HepG2 (cell line): Measurements from ENCODE around the gene PLD1. TPM values are rescaled to one million over a fixed set of nuclear protein-coding genes. Genes with fewer than 3 reads are reported as not detected.
A peak's percentile ranks its signal among the peaks of the same experiment; 100 is the strongest.

Source experiments
- BRF2 ChIP-seq: sonication (generic); formaldehyde crosslinking; IDR thresholded peaks from 2 replicates; pipeline ENCODE4 v1.8.1; 2022; ENCODE audit warnings: mild to moderate bottlenecking, missing genetic modification reagents
- CCAR2 ChIP-seq: fragments of 200-400 bp; formaldehyde crosslinking; optimal IDR thresholded peaks from 2 replicates; pipeline ENCODE3; 2018; ENCODE audit warnings: low read depth, mild to moderate bottlenecking, low read length, moderate library complexity
- DMAP1 ChIP-seq: IDR thresholded peaks from 2 replicates; pipeline ENCODE4 v1.6.1; 2016
- HIVEP1 ChIP-seq: sonication (generic); formaldehyde crosslinking; IDR thresholded peaks from 2 replicates; pipeline ENCODE4 v1.4.0; 2020; ENCODE audit warnings: mild to moderate bottlenecking, missing genetic modification reagents
- HMGA1 ChIP-seq: sonication (generic); formaldehyde crosslinking; conservative IDR thresholded peaks from 2 replicates; pipeline ENCODE4 v1.4.0; 2020; ENCODE audit warnings: missing genetic modification reagents
- MAFK ChIP-seq, 2 experiments: IDR thresholded peaks in 1 of 2; conservative IDR thresholded peaks in 1 of 2; 2 replicates each; pipeline ENCODE4 v1.6.1; 2011; ENCODE audit warnings: improper control_type of control experiment in 2 of 2, low read length in 2 of 2
- NBN ChIP-seq: fragments of 450-650 bp; conservative IDR thresholded peaks from 2 replicates; pipeline ENCODE4 v1.6.1; 2017
- NKX3-1 ChIP-seq: sonication (generic); formaldehyde crosslinking; IDR thresholded peaks from 2 replicates; pipeline ENCODE4 v1.5.0; 2020; ENCODE audit warnings: missing genetic modification reagents
- PAXIP1 ChIP-seq: sonication (generic); formaldehyde crosslinking; conservative IDR thresholded peaks from 2 replicates; pipeline ENCODE4 v1.4.0; 2020; ENCODE audit warnings: mild to moderate bottlenecking, missing genetic modification reagents, moderate library complexity
- RFX5 ChIP-seq: IDR thresholded peaks from 2 replicates; pipeline ENCODE4 v1.6.1; 2011; ENCODE audit warnings: low read depth, low read length, improper control_type of control experiment
- RNF219 ChIP-seq: sonication (generic); formaldehyde crosslinking; IDR thresholded peaks from 2 replicates; pipeline ENCODE4 v1.5.0; 2020; ENCODE audit warnings: mild to moderate bottlenecking, missing genetic modification reagents
- TOE1 ChIP-seq: sonication (generic); formaldehyde crosslinking; IDR thresholded peaks from 2 replicates; pipeline ENCODE4 v1.4.0; 2020; ENCODE audit warnings: mild to moderate bottlenecking, missing genetic modification reagents
- ZFP1 ChIP-seq: IDR thresholded peaks from 2 replicates; pipeline ENCODE4 v1.6.1; 2016
- ZFP36 ChIP-seq: fragments of 150-350 bp; IDR thresholded peaks from 2 replicates; pipeline ENCODE4 v1.6.1; 2018; ENCODE audit warnings: borderline replicate concordance, low read length, low read depth; ENCODE audit not compliant: partially characterized antibody
- ZFP82 ChIP-seq: sonication (generic); formaldehyde crosslinking; IDR thresholded peaks from 2 replicates; pipeline ENCODE4 v1.5.1; 2020; ENCODE audit warnings: mild to moderate bottlenecking, missing genetic modification reagents, borderline replicate concordance
- ZNF282 ChIP-seq: fragments of 450-650 bp; IDR thresholded peaks from 2 replicates; pipeline ENCODE4 v1.6.1; 2018; ENCODE audit not compliant: partially characterized antibody
- ZNF33B ChIP-seq: sonication (generic); formaldehyde crosslinking; IDR thresholded peaks from 2 replicates; pipeline ENCODE4 v1.5.1; 2020; ENCODE audit warnings: mild to moderate bottlenecking, missing genetic modification reagents
- ZNF367 ChIP-seq: sonication (generic); formaldehyde crosslinking; IDR thresholded peaks from 2 replicates; pipeline ENCODE4 v1.4.0; 2020; ENCODE audit warnings: missing genetic modification reagents, borderline replicate concordance
- ZNF382 ChIP-seq: sonication (generic); formaldehyde crosslinking; IDR thresholded peaks from 2 replicates; pipeline ENCODE4 v1.5.0; 2020; ENCODE audit warnings: missing genetic modification reagents, mild to moderate bottlenecking, borderline replicate concordance
- ZNF484 ChIP-seq: sonication (generic); formaldehyde crosslinking; IDR thresholded peaks from 2 replicates; pipeline ENCODE4 v1.5.1; 2020; ENCODE audit warnings: mild to moderate bottlenecking, low read depth, missing genetic modification reagents, borderline replicate concordance
- ZNF605 ChIP-seq: sonication (generic); formaldehyde crosslinking; IDR thresholded peaks from 2 replicates; pipeline ENCODE4 v1.8.0; 2022; ENCODE audit warnings: mild to moderate bottlenecking, missing genetic modification reagents
- ZNF652 ChIP-seq: IDR thresholded peaks from 2 replicates; pipeline ENCODE4 v1.6.1; 2016; ENCODE audit warnings: low read depth, borderline replicate concordance
- ZNF782 ChIP-seq: sonication (generic); formaldehyde crosslinking; IDR thresholded peaks from 2 replicates; pipeline ENCODE4 v1.4.0; 2020; ENCODE audit warnings: missing genetic modification reagents, mild to moderate bottlenecking, borderline replicate concordance
- polyA plus RNA-seq, 8 experiments: library from polyadenylated mRNA; depleted of rRNA in 3 of 8; stranded (reverse) in 7 of 8; unstranded in 1 of 8; fragments of >200 nt; fragmentation: Illumina TruSeq in 4 of 8; extraction: Trizol in 4 of 8; gene quantifications; 2 replicates each; pipeline versions ENCODE4 v1.2.1 to v1.2.3, GENCODE V29; 2011 to 2016; ENCODE audit warnings: low read depth in 4 of 8, missing spikeins in 1 of 8, mixed read lengths in 1 of 8; ENCODE audit not compliant: insufficient read depth in 1 of 8
- total RNA-seq, 5 experiments: library from RNA; depleted of rRNA; stranded (reverse); fragments of >200 nt; fragmentation: Illumina TruSeq; extraction: Trizol; gene quantifications; 2 replicates each; pipeline ENCODE4 v1.2.3, GENCODE V29; 2016; ENCODE audit warnings: low read depth in 1 of 5
- TF ChIP-seq, protein P1 (sequence below): sonication (generic); formaldehyde crosslinking; conservative IDR thresholded peaks from 2 replicates; pipeline ENCODE4 v1.4.0; 2020; ENCODE audit warnings: missing genetic modification reagents

PLD1 gene
- total and polyA plus RNA-seq, 2 of the 13 experiments (the other 11 are each of a cell fraction or from before 2014, with no cell fraction given), result 27.1 to 59.4 TPM

DNA sequence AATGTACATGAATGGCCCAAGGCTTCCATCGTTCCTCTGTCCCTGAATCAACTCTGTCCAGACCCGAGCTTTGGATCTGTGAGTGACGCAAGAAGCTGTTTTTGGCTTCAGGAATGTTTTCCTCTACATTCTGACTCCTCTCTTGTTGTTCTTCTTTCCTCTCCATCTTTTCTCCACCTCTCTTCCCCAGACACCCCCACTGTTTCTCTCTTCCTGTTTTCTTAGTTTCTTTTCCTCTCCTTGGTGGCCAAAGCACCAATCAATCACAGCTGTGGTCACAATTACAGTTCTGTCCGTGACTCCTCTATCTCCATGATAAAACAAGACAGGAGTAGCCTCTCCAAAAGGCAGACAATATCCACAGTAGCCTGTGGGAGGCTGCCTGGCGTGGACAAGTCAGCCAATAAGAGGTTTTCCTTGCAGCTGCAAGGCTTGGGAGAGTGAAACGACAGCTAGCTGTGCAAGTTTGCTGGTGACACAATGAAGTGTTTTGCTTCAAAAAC, 28.0 kb upstream of the PLD1 start (continued):
- no peak for TF ChIP-seq ZNF484 (CRISPR knock-in tag)
- no peak for TF ChIP-seq RFX5
- TF ChIP-seq ZNF782 (CRISPR knock-in tag), result no peak
- no peak for TF ChIP-seq ZFP1
- no peak for TF ChIP-seq ZNF33B (CRISPR knock-in tag)
- no peak for TF ChIP-seq RNF219 (CRISPR knock-in tag)
- no peak for TF ChIP-seq ZNF367 (CRISPR knock-in tag)
- no peak for TF ChIP-seq HMGA1
- no peak for TF ChIP-seq TOE1 (CRISPR knock-in tag)
- TF ChIP-seq NKX3-1, result no peak
- no peak for TF ChIP-seq ZFP82
- peak; percentile 63 for TF ChIP-seq PAXIP1 (CRISPR knock-in tag)
- TF ChIP-seq ZFP36, result no peak
- TF ChIP-seq HIVEP1 (CRISPR knock-in tag), result no peak
- TF ChIP-seq MAFK (conservative IDR thresholded peaks at IDR 0.05 in 1 of 2, IDR thresholded peaks at IDR 0.05 in 1 of 2; ENCODE audit: low read length in 2 of 2), result no peak
- no peak for TF ChIP-seq ZNF282
- TF ChIP-seq DMAP1 (CRISPR knock-in tag), result peak; percentile 45; the same call in 1 of the 2 replicates
- TF ChIP-seq NBN, result 0 out of 2 replicates have a peak, but pooled peaks have one; percentile 9
- peak; percentile 49; the same call in 1 of the 2 replicates for TF ChIP-seq ZNF605 (CRISPR knock-in tag)
- TF ChIP-seq ZNF652, result no peak
- TF ChIP-seq ZNF382, result no peak
- TF ChIP-seq BRF2 (CRISPR knock-in tag), result no peak
- peak; percentile 74 for TF ChIP-seq CCAR2
- TF ChIP-seq, protein P1, sequence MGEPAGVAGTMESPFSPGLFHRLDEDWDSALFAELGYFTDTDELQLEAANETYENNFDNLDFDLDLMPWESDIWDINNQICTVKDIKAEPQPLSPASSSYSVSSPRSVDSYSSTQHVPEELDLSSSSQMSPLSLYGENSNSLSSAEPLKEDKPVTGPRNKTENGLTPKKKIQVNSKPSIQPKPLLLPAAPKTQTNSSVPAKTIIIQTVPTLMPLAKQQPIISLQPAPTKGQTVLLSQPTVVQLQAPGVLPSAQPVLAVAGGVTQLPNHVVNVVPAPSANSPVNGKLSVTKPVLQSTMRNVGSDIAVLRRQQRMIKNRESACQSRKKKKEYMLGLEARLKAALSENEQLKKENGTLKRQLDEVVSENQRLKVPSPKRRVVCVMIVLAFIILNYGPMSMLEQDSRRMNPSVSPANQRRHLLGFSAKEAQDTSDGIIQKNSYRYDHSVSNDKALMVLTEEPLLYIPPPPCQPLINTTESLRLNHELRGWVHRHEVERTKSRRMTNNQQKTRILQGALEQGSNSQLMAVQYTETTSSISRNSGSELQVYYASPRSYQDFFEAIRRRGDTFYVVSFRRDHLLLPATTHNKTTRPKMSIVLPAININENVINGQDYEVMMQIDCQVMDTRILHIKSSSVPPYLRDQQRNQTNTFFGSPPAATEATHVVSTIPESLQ, result no peak
